ENCODE data around the gene PITPNM3. TPM values are rescaled to one million over a fixed set of nuclear protein-coding genes. Genes with fewer than 3 reads are reported as not detected.
A peak's percentile ranks its signal among the peaks of the same experiment; 100 is the strongest.

PITPNM3 gene
- polyA plus RNA-seq, 3 donors, result 0.29 TPM; not detected in 2

DNA sequence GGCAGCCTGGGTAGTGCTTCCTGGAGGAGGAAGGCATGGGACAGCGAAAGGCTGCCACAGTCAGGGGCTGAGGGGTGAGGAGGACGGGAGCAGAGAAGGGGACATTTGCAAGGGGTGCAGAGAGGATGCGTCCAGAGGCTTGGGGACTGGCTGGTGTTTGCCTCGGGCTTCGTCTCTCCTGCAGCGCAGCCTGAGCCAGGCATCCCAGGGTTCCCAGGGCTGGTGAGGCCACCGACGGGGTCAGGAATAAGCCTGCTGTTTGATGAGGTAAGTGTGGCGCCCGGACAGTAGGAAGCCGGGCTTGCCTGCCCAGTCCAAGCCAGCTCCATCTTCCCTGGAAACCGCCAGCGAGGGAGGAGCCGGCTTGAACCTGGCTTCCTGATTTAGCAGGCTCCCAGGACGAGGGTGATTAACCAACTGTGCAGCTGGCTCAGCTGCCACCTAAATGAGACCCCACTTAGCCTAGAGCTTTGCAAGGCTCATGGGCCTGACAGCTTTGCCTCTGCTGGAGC lies 47.8 kb downstream of the PITPNM3 start:
- H3K9ac ChIP-seq (ENCODE audit: insufficient read depth, low read length, poor library complexity, severe bottlenecking), result no peak overlapping the region
- 88% methylated on average over 13 of the region's 15 CpGs for WGBS (ENCODE audit: insufficient coverage)
- H3K27ac Mint-ChIP-seq, result peak overlapping the region in 1 of 7 donors; percentile 14

DNA sequence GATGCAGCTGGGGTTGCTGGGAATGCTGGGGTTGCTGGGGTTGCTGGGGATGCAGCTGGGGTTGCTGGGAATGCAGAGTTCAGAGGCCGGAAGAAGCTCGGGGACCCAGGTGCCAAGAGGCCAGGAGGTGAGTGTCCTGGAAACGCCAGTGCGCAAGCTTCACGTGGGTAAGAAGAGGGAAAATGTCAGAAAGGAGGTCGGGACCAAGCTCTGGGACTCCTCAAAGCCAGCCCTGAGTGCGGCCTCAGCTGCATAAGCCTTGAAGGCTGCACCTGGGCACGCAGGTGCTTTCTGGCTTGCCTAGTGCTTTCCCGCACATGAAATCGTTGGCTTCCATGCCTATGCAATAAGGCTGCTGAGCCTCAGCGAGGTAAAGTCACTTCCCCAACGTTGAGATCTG lies 48.3 kb downstream of the PITPNM3 start:
- no peaks in the 10 kb centered on the region for H3K9me3 ChIP-seq (replicated peaks in 1 of 2; ENCODE audit: control insufficient read depth in 1 of 2, insufficient read depth in 1 of 2, low read length in 2 of 2)
- TF ChIP-seq, protein P1, sequence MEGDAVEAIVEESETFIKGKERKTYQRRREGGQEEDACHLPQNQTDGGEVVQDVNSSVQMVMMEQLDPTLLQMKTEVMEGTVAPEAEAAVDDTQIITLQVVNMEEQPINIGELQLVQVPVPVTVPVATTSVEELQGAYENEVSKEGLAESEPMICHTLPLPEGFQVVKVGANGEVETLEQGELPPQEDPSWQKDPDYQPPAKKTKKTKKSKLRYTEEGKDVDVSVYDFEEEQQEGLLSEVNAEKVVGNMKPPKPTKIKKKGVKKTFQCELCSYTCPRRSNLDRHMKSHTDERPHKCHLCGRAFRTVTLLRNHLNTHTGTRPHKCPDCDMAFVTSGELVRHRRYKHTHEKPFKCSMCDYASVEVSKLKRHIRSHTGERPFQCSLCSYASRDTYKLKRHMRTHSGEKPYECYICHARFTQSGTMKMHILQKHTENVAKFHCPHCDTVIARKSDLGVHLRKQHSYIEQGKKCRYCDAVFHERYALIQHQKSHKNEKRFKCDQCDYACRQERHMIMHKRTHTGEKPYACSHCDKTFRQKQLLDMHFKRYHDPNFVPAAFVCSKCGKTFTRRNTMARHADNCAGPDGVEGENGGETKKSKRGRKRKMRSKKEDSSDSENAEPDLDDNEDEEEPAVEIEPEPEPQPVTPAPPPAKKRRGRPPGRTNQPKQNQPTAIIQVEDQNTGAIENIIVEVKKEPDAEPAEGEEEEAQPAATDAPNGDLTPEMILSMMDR (IDR thresholded peaks at IDR 0.05), result no peak
- DNase-seq, result no peak
- H3K4me1 ChIP-seq (ENCODE audit: control insufficient read depth in 1 of 2, insufficient read depth in 2 of 2, low read length in 2 of 2), result no peaks in the 10 kb centered on the region
- no peaks in the 10 kb centered on the region for H3K4me1 Mint-ChIP-seq
- no peaks in the 10 kb centered on the region for H3K36me3 ChIP-seq (replicated peaks in 1 of 2; ENCODE audit: control insufficient read depth in 1 of 2, insufficient read depth in 2 of 2, low read length in 2 of 2)
- H3K4me3 ChIP-seq (replicated peaks in 1 of 3; ENCODE audit: low read depth in 2 of 3, low read length in 3 of 3), result no peak overlapping the region
- H3K79me2 ChIP-seq (ENCODE audit: insufficient read depth, low read length), result no peaks in the 10 kb centered on the region
- no peak overlapping the region for H3K4me2 ChIP-seq (replicated peaks; ENCODE audit: extremely low read depth, low read length, poor library complexity, severe bottlenecking)
- H3K9ac ChIP-seq (ENCODE audit: insufficient read depth, low read length, poor library complexity, severe bottlenecking), result no peak overlapping the region
- no peak overlapping the region for H2AFZ ChIP-seq (ENCODE audit: insufficient read depth, low read depth, low read length, poor library complexity, severe bottlenecking)
- H3K27ac ChIP-seq (ENCODE audit: low read depth in 1 of 2, low read length in 2 of 2), result no peak overlapping the region
- H4K20me1 ChIP-seq (ENCODE audit: insufficient read depth, low read length), result no peaks in the 10 kb centered on the region
- H3K9me3 Mint-ChIP-seq, result peaks cover 0 to 2% (median 0%) of the 10 kb centered on the region in 7 donors
- peaks cover 0 to 10% (median 3%) of the 10 kb centered on the region in 3 donors for H3K27me3 Mint-ChIP-seq (ENCODE audit: low read depth in 3 of 3)
- no peak overlapping the region for H3K27ac Mint-ChIP-seq
- intact Hi-C loops (cut with micrococcal nuclease), result no loop called here
- H3K36me3 Mint-ChIP-seq, result no peaks in the 10 kb centered on the region
- no peak overlapping the region for H3K4me3 Mint-ChIP-seq
- peaks cover 0 to 3% of the 10 kb centered on the region in 2 donors for H3K27me3 ChIP-seq (ENCODE audit: control insufficient read depth in 2 of 2, insufficient read depth in 2 of 2, low read length in 2 of 2)
- 95% methylated on average over 12 of the region's 12 CpGs for WGBS (ENCODE audit: insufficient coverage)

More for the DNA sequence above, 47.8 kb downstream of the PITPNM3 start:
- no peaks in the 10 kb centered on the region for H3K4me1 ChIP-seq (ENCODE audit: control insufficient read depth in 1 of 2, insufficient read depth in 2 of 2, low read length in 2 of 2)
- H3K27ac ChIP-seq (ENCODE audit: low read depth in 1 of 2, low read length in 2 of 2), result no peak overlapping the region
- H3K9me3 ChIP-seq (replicated peaks in 1 of 2; ENCODE audit: control insufficient read depth in 1 of 2, insufficient read depth in 1 of 2, low read length in 2 of 2), result no peaks in the 10 kb centered on the region
- Mint-ChIP-seq H3K27me3 (ENCODE audit: low read depth in 3 of 3) (peaks cover 0 to 11% (median 6%) of the 10 kb centered on the region in 3 donors), H3K36me3 (no peaks in the 10 kb centered on the region), H3K4me1 (no peaks in the 10 kb centered on the region), H3K4me3 (no peak overlapping the region), H3K9me3 (peaks cover 0 to 2% (median 0%) of the 10 kb centered on the region in 7 donors)
- TF ChIP-seq, protein P1 (IDR thresholded peaks at IDR 0.05), result no peak
- H3K27me3 ChIP-seq (ENCODE audit: control insufficient read depth in 2 of 2, insufficient read depth in 2 of 2, low read length in 2 of 2), result peaks cover 0 to 3% of the 10 kb centered on the region in 2 donors
- H3K4me2 ChIP-seq (replicated peaks; ENCODE audit: extremely low read depth, low read length, poor library complexity, severe bottlenecking), result no peak overlapping the region
- no peak overlapping the region for H3K4me3 ChIP-seq (replicated peaks in 1 of 3; ENCODE audit: low read depth in 2 of 3, low read length in 3 of 3)
- no peaks in the 10 kb centered on the region for H4K20me1 ChIP-seq (ENCODE audit: insufficient read depth, low read length)
- no peak overlapping the region for H2AFZ ChIP-seq (ENCODE audit: insufficient read depth, low read depth, low read length, poor library complexity, severe bottlenecking)
- no peak for DNase-seq
- intact Hi-C loops (cut with micrococcal nuclease), result no loop called here
- no peaks in the 10 kb centered on the region for H3K79me2 ChIP-seq (ENCODE audit: insufficient read depth, low read length)
- H3K36me3 ChIP-seq (replicated peaks in 1 of 2; ENCODE audit: control insufficient read depth in 1 of 2, insufficient read depth in 2 of 2, low read length in 2 of 2), result no peaks in the 10 kb centered on the region
